Ovary (tissue), 3 donors: ENCODE results near the gene RAD51D.

ENCODE experiments used
- CTCF ChIP-seq, 3 donors: fragments of 450-650 bp in 2 of 3; fragments of 200-600 bp in 1 of 3; IDR thresholded peaks; one replicate each; pipeline versions ENCODE4 v1.5.1 to v1.8.0; 2016 to 2022; ENCODE audit warnings: antibody characterized with exemption in 3 of 3, mild to moderate bottlenecking in 1 of 3
- EP300 ChIP-seq: sonication (generic); formaldehyde crosslinking; IDR thresholded peaks from one replicate; pipeline ENCODE4 v1.6.1; 2017; ENCODE audit warnings: antibody characterized with exemption
- POLR2A ChIP-seq: fragments of 450-650 bp; IDR thresholded peaks from one replicate; pipeline ENCODE4 v1.6.1; 2017; ENCODE audit warnings: antibody characterized with exemption, mild to moderate bottlenecking, moderate library complexity
- donor health status: DM: no; HTN: no; CAD: no.

- TF ChIP-seq POLR2A (no peak), CTCF (IDR thresholded peaks at IDR 0.05) (no peak), EP300 (no peak)
Measured at GRCh38 chr17:35074711-35075707, 44.7 kb downstream of the RAD51D start.
